Measurements from ENCODE around the gene STMN1. TPM values are rescaled to one million over a fixed set of nuclear protein-coding genes. Genes with fewer than 3 reads are reported as not detected.
A peak's percentile ranks its signal among the peaks of the same experiment; 100 is the strongest.

The STMN1 gene
- total and polyA plus RNA-seq, 9 of the 15 experiments (the other 6 are each of a cell fraction or from before 2014, with no cell fraction given), result 269 to 2,153 (median 595) TPM

DNA sequence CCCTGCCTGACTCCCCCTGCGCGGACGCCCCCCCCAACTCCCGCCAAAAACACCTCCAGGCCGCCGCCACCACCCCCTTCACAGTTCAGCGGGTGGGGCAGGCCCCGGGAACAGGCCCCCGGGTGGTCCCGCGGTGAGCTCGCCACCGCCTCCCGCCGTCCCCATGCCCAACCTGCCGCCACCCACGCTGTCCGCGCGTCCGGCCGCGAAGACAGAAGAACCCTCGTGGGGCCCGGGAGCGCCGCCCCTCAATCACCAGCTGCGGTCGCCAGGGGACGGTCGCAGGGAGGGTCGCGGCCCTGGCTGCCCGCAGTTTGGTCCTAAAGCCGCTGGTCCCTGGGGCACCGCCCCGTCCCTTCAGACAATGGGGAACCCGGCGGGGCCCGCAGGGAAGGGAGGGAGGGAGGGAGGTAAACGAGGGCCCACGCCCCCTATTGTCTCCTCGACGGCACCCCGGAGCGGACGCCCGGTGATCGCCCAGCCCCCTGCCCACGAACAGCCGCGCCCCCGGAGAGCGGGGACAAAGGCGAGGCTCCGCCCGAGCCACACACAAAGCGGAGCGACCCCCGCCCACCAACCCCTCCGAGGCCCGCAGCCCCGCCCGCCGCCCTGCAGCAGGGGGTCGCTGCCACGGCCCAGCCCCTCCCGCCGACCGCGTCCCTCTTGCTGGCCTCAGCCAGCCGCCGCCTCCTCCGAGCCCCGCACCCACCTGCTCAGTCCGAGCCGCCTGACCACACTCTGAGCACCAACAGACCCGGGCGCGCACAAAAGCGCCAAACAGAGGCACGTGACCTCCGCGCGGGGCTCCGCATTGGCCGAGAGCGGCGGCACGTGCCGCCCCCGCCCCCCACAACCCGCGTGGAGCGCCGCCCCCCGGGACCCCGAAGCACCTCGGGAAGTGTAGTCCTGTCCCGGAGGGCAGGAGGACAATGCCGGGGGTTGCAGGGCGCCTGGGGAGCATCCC lies at the start of gene STMN1 (continued):
- TF ChIP-seq MYNN (IDR thresholded peaks at IDR 0.05) (0 out of 2 replicates have a peak, but pooled peaks have one; percentile 27), MYNN (CRISPR knock-in tag; IDR thresholded peaks at IDR 0.05) (no peak), ZBTB8A (IDR thresholded peaks at IDR 0.05; ENCODE audit: partially characterized antibody) (no peak), MCM5 (IDR thresholded peaks at IDR 0.05; ENCODE audit: low read depth) (no peak), CREB1 (IDR thresholded peaks at IDR 0.05) (peak; percentile 88), CREB1 (CRISPR knock-in tag; IDR thresholded peaks at IDR 0.05) (peak; percentile 87)
- TF ChIP-seq, protein P1, sequence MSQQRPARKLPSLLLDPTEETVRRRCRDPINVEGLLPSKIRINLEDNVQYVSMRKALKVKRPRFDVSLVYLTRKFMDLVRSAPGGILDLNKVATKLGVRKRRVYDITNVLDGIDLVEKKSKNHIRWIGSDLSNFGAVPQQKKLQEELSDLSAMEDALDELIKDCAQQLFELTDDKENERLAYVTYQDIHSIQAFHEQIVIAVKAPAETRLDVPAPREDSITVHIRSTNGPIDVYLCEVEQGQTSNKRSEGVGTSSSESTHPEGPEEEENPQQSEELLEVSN (IDR thresholded peaks at IDR 0.05; ENCODE audit: borderline replicate concordance in 1 of 2, extremely low read depth in 1 of 2, insufficient read depth in 1 of 2, insufficient read length in 1 of 2, low read depth in 1 of 2, low read length in 1 of 2, poor library complexity in 1 of 2, severe bottlenecking in 1 of 2), result peak; percentile 89 to 97
- TF ChIP-seq, protein P2, sequence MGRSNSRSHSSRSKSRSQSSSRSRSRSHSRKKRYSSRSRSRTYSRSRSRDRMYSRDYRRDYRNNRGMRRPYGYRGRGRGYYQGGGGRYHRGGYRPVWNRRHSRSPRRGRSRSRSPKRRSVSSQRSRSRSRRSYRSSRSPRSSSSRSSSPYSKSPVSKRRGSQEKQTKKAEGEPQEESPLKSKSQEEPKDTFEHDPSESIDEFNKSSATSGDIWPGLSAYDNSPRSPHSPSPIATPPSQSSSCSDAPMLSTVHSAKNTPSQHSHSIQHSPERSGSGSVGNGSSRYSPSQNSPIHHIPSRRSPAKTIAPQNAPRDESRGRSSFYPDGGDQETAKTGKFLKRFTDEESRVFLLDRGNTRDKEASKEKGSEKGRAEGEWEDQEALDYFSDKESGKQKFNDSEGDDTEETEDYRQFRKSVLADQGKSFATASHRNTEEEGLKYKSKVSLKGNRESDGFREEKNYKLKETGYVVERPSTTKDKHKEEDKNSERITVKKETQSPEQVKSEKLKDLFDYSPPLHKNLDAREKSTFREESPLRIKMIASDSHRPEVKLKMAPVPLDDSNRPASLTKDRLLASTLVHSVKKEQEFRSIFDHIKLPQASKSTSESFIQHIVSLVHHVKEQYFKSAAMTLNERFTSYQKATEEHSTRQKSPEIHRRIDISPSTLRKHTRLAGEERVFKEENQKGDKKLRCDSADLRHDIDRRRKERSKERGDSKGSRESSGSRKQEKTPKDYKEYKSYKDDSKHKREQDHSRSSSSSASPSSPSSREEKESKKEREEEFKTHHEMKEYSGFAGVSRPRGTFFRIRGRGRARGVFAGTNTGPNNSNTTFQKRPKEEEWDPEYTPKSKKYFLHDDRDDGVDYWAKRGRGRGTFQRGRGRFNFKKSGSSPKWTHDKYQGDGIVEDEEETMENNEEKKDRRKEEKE (IDR thresholded peaks at IDR 0.05; ENCODE audit: borderline replicate concordance in 1 of 2, control insufficient read depth in 1 of 2, low read depth in 2 of 2, low read length in 1 of 2), result no peak
- TF ChIP-seq, protein P3, sequence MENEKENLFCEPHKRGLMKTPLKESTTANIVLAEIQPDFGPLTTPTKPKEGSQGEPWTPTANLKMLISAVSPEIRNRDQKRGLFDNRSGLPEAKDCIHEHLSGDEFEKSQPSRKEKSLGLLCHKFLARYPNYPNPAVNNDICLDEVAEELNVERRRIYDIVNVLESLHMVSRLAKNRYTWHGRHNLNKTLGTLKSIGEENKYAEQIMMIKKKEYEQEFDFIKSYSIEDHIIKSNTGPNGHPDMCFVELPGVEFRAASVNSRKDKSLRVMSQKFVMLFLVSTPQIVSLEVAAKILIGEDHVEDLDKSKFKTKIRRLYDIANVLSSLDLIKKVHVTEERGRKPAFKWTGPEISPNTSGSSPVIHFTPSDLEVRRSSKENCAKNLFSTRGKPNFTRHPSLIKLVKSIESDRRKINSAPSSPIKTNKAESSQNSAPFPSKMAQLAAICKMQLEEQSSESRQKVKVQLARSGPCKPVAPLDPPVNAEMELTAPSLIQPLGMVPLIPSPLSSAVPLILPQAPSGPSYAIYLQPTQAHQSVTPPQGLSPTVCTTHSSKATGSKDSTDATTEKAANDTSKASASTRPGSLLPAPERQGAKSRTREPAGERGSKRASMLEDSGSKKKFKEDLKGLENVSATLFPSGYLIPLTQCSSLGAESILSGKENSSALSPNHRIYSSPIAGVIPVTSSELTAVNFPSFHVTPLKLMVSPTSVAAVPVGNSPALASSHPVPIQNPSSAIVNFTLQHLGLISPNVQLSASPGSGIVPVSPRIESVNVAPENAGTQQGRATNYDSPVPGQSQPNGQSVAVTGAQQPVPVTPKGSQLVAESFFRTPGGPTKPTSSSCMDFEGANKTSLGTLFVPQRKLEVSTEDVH (IDR thresholded peaks at IDR 0.05; ENCODE audit: low read depth, partially characterized antibody), result peak; percentile 99
